Measurements from ENCODE around the gene SMG1.

GRCh38 chr16:18800293-18800692 is 125.9 kb downstream of the SMG1 start:
- TF ChIP-seq CTCF (IDR thresholded peaks at IDR 0.05; ENCODE audit: low read length) (no peak), EZH2 (IDR thresholded peaks at IDR 0.05; ENCODE audit: borderline replicate concordance, low read length) (no peak)

Data from OCI-LY1 (cell line).